Gastrocnemius medialis (tissue), 4 donors: ENCODE data around the gene CST8. TPM values are rescaled to one million over a fixed set of nuclear protein-coding genes. Genes with fewer than 3 reads are reported as not detected.
A peak's percentile ranks its signal among the peaks of the same experiment; 100 is the strongest.

Experiments used
- ATAC-seq, 2 donors: fragments of 150-250 bp; one replicate each; pipeline ENCODE4 v1.9.1; 2016
- DNase-seq, 2 donors: peaks; one replicate each; pipeline ENCODE4 v3.0.0-alpha.2; 2019
- H3K27ac ChIP-seq, 4 donors: fragments of 200-600 bp; sonication (generic); 1 replicate in 1 of 4; 2 replicates in 3 of 4; pipeline ENCODE4 v1.5.1; 2016 to 2018; ENCODE audit warnings: mild to moderate bottlenecking in 2 of 4, moderate library complexity in 1 of 4
- H3K27me3 ChIP-seq, 3 donors: fragments of 200-600 bp; sonication (generic) in 2 of 3; 1 replicate in 1 of 3; 2 replicates in 2 of 3; pipeline versions ENCODE4 v1.5.1 to v1.6.0; 2016 to 2019; ENCODE audit warnings: mild to moderate bottlenecking in 1 of 3, moderate library complexity in 1 of 3
- H3K36me3 ChIP-seq, 2 donors: fragments of 200-600 bp; sonication (generic) in 1 of 2; one replicate each; pipeline ENCODE4 v1.5.1; 2017 to 2018
- H3K4me1 ChIP-seq, 2 donors: fragments of 200-600 bp; sonication (generic) in 1 of 2; one replicate each; pipeline ENCODE4 v1.5.1; 2016 to 2017; ENCODE audit warnings: mild to moderate bottlenecking in 2 of 2
- H3K4me3 ChIP-seq, 4 donors: fragments of 200-600 bp; sonication (generic) in 3 of 4; 1 replicate in 1 of 4; 2 replicates in 3 of 4; pipeline ENCODE4 v1.5.1; 2016 to 2019; ENCODE audit warnings: mild to moderate bottlenecking in 2 of 4
- H3K9me3 ChIP-seq, 3 donors: fragments of 200-600 bp; sonication (generic) in 2 of 3; 1 replicate in 1 of 3; 2 replicates in 2 of 3; pipeline ENCODE4 v1.5.1; 2016 to 2019
- CTCF ChIP-seq, 5 experiments: fragments of 450-650 bp in 3 of 5; fragments of 200-600 bp in 2 of 5; sonication (generic) in 2 of 5; IDR thresholded peaks in 4 of 5; conservative IDR thresholded peaks in 1 of 5; 1 replicate in 4 of 5; 2 replicates in 1 of 5; pipeline ENCODE4 v1.5.1; 2016 to 2019; ENCODE audit warnings: antibody characterized with exemption in 5 of 5, mild to moderate bottlenecking in 3 of 5, moderate library complexity in 3 of 5
- POLR2A ChIP-seq, 2 donors: fragments of 450-650 bp; IDR thresholded peaks; one replicate each; pipeline ENCODE4 v1.6.1; 2017; ENCODE audit warnings: antibody characterized with exemption in 2 of 2, mild to moderate bottlenecking in 2 of 2, moderate library complexity in 2 of 2
- in situ Hi-C, 4 donors: fragments of 200-750 bp; cut with MboI; loops; one replicate each; pipeline versions ENCODE4 v1.15.0 to v1.8.0; 2017; ENCODE audit warnings: low sequenced_read_pairs in 4 of 4
- intact Hi-C: fragments of 100-400 bp; cut with DNase I; formaldehyde crosslinking; loops from one replicate; pipeline ENCODE4 v1.15.1; 2023; ENCODE audit warnings: low total_unique reads
- total RNA-seq, 4 donors: library from RNA; depleted of rRNA; stranded (reverse); fragments of >200 nt; gene quantifications; one replicate each; pipeline versions ENCODE4 v1.1.0 to v1.2.3, GENCODE V29; 2016

The CST8 gene, protein sequence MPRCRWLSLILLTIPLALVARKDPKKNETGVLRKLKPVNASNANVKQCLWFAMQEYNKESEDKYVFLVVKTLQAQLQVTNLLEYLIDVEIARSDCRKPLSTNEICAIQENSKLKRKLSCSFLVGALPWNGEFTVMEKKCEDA
- not detected for total RNA-seq

- intact Hi-C loops (no loop called here), in situ Hi-C loops (no loop called here)
- Histone ChIP-seq H3K9me3 (no peaks in the 10 kb centered on the region), H3K4me3 (no peak within 1 kb of the TSS), H3K27ac (no peak within 1 kb of the TSS), H3K27me3 (no peaks in the 10 kb centered on the region), H3K4me1 (no peaks in the 10 kb centered on the region), H3K36me3 (no peaks in the 10 kb centered on the region)
- TF ChIP-seq POLR2A (IDR thresholded peaks at IDR 0.05): no peak
- no peak for TF ChIP-seq CTCF (IDR thresholded peaks at IDR 0.05 in 4 of 5, conservative IDR thresholded peaks at IDR 0.05 in 1 of 5)
- ATAC-seq: no peak
- DNase-seq: no peak
Measured at GRCh38 chr20:23490817-23491216, at the start of gene CST8. TSS of gene CST8 (plus strand) at chr20:23491117. CDS start at chr20:23491668, 551 bp downstream.

- TF ChIP-seq POLR2A (IDR thresholded peaks at IDR 0.05): no peak
- peak; percentile 54 to 83 (median 71) for TF ChIP-seq CTCF (IDR thresholded peaks at IDR 0.05 in 4 of 5, conservative IDR thresholded peaks at IDR 0.05 in 1 of 5)
- Histone ChIP-seq H3K27me3 (no peaks in the 10 kb centered on the region), H3K4me1 (no peaks in the 10 kb centered on the region), H3K9me3 (no peaks in the 10 kb centered on the region), H3K36me3 (no peaks in the 10 kb centered on the region), H3K4me3 (no peak overlapping the region), H3K27ac (no peak overlapping the region)
- intact Hi-C loops: loop anchor here (5.0 kb wide), 3 partner anchors 165 to 555 kb away; partner anchors contain the start of gene CST9
- ATAC-seq (peak; percentile 75 to 87), DNase-seq (peak; percentile 35 to 51)
- in situ Hi-C loops: loop anchor here (10.0 to 25.0 kb wide), 4 partner anchors 163 to 755 kb away; partner anchors contain the start of genes GGTLC1 (in 3 of the 4) and CST9 (in 1 of the 4)
Measured at GRCh38 chr20:23441850-23442313, 49.0 kb upstream of the CST8 start.

GRCh38 chr20:23442436-23442835 lies 48.5 kb upstream of the CST8 start:
- in situ Hi-C loops: loop anchor here (10.0 to 25.0 kb wide), 4 partner anchors 162 to 755 kb away; partner anchors contain the start of genes GGTLC1 (in 3 of the 4) and CST9 (in 1 of the 4)

DNA sequence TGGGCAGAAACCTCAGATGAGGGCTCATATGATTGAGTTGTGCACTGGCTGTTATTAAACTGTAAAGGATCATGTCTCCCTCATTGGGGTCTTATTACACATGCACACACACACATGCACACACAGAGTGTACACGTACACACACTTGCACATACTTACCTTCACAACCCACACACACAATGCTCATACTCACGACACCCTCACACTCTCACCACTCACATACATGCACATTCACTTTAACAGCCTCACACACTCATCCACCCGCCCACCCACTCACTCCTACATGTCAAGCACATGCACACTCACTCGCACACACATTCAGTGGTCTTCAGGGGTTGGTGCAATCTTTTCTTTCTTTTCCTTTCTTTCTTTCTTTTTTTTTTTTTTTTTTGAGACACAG lies 46.1 kb upstream of the CST8 start:
- H3K4me1 ChIP-seq: no peaks in the 10 kb centered on the region
- intact Hi-C loops: loop anchor here (5.0 kb wide), 3 partner anchors 162 to 552 kb away; partner anchors contain the start of gene CST9
- H3K36me3 ChIP-seq: no peaks in the 10 kb centered on the region
- DNase-seq (no peak), ATAC-seq (no peak)
- no peak overlapping the region for H3K4me3 ChIP-seq
- in situ Hi-C loops: loop anchor here (10.0 to 25.0 kb wide), 4 partner anchors 160 to 758 kb away; partner anchors contain the start of genes GGTLC1 (in 3 of the 4) and CST9 (in 1 of the 4)
- TF ChIP-seq CTCF (IDR thresholded peaks at IDR 0.05 in 4 of 5, conservative IDR thresholded peaks at IDR 0.05 in 1 of 5): no peak
- TF ChIP-seq POLR2A (IDR thresholded peaks at IDR 0.05): no peak
- no peaks in the 10 kb centered on the region for H3K27me3 ChIP-seq
- H3K9me3 ChIP-seq: no peaks in the 10 kb centered on the region
- H3K27ac ChIP-seq: no peak overlapping the region

More at GRCh38 chr20:23442436-23442835, 48.5 kb upstream of the CST8 start:
- intact Hi-C loops: loop anchor here (5.0 kb wide), 3 partner anchors 165 to 555 kb away; partner anchors contain the start of gene CST9
- ATAC-seq (no peak), DNase-seq (no peak)
- Histone ChIP-seq H3K36me3 (no peaks in the 10 kb centered on the region), H3K27me3 (no peaks in the 10 kb centered on the region), H3K4me1 (no peaks in the 10 kb centered on the region), H3K4me3 (no peak overlapping the region), H3K9me3 (no peaks in the 10 kb centered on the region), H3K27ac (no peak overlapping the region)
- TF ChIP-seq CTCF (IDR thresholded peaks at IDR 0.05 in 4 of 5, conservative IDR thresholded peaks at IDR 0.05 in 1 of 5): no peak
- TF ChIP-seq POLR2A (IDR thresholded peaks at IDR 0.05): no peak
